GM04503 (cell line): ENCODE data around the gene OR52I2.
A peak's percentile ranks its signal among the peaks of the same experiment; 100 is the strongest.

Experiments used
- DNase-seq: peaks from one replicate; pipeline ENCODE4 v3.0.0-alpha.2; 2012; ENCODE audit warnings: low read depth

The OR52I2 gene

GRCh38 chr11:4607781-4608666 lies 26.5 kb downstream of the OR52I2 start, which contains the start of gene TRIM68:
TRIM68 (minus strand) TSS chr11:4608231; CDS start chr11:4605504, 2,727 bp downstream.
- DNase-seq: peak; percentile 83

- no peak for DNase-seq
Measured at GRCh38 chr11:4610258-4610935, 28.9 kb downstream of the OR52I2 start.

- no peak for DNase-seq
Measured at GRCh38 chr11:4611986-4612385, 30.4 kb downstream of the OR52I2 start.

GRCh38 chr11:4615856-4616444 lies 34.4 kb downstream of the OR52I2 start:
- DNase-seq: no peak

DNA sequence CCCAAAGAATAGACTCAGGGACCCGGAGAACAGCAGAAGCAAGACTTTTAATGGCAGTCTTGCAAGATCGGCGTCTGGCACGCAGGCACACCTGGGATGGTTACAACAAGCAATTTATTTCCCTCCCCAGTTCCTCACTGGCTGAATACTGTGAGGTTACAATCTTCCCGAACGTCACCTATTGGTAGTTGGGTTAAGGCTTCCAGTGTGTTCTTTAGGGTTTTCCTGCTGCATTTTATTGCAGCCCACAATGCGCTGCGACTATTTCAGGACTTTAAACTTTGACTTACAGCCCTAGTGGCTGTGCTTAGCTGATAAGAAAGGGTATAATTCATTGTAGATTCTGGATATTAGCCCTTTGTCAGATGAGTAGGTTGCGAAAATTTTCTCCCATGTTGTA lies 38.0 kb downstream of the OR52I2 start:
- DNase-seq: no peak

GRCh38 chr11:4626207-4627099 lies 44.9 kb downstream of the OR52I2 start:
- no peak for DNase-seq

DNA sequence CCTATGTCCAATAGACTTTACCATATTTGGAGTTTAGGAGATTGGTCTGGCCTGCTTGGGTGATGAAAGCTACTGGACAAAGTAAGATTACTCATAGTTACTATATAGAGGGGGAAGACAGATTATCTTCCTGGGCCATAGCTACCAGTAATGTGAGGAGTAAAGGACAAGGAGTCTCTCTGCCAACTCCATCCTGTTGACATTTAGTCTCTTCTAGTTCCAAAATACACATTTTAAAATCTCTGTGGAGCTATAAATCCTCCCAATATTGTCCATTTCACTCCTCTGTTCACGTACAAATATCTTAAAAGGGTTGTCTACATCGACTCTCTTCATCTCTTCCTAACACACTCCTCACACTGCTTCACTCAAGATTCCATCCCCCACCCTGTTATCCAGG lies 54.6 kb downstream of the OR52I2 start:
- no peak for DNase-seq

DNA sequence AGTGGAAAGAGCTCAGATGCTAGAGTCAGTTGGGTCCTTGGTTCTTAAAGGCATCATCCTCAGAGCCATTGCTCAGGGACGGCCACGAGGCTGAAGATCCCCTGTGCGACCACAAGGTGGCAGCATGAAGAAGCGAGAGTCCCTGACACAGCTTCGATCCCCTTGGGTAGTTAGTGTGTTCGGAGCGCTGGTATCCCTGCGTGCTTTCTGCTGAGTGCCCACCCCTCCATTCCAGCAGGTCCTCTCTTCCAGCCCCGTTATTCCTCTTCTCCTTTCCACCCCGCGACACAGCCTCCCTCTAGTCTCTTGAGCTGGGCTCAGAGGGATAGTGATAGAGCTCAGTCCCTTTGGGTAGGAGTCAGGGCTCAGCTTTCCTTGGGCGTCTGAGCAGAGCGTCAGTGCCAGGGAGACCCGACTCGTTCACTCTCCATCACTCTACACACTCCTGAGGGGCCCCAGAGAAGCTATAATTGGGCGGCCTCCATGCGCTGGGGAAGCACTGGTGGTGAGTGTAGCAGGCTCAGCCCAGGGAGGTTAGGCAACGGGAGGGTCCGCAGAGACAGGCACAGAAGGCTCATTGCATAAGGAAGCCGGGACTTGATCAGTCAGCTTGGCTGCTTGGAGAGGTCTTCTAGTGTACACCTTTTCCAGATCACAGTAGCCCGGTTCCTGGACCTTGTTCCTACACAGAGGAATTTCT lies 55.6 kb downstream of the OR52I2 start, which contains the start of gene OR51D1:
OR51D1 (plus strand) TSS at position 516 of the 700 bp plus-strand sequence. CDS start 2,314 bp downstream, outside the sequence.
- peak; percentile 19 for DNase-seq

DNA sequence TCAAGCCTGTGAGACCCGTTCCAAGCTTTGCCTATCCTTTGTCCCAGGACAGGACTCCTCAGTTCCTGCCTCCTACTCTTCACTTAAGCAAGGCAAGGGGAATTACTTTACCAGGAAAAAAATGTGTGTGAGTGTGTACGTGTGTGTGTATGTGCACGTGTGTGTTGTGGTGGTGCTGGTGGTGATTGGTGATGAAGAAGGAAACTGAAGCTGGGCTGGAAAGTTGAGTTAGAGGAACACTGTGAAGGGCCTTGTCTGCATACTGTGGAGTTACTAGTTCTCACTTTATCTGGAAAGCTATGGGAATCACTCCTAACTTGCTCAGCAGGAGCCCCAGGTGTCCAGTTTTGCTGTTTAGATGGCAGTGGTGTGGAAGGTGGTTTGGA lies 56.1 kb downstream of the OR52I2 start:
- DNase-seq: no peak

GRCh38 chr11:4639931-4640330 lies 58.4 kb downstream of the OR52I2 start:
- no peak for DNase-seq

- no peak for DNase-seq
Measured at GRCh38 chr11:4641501-4641900, 60.0 kb downstream of the OR52I2 start.

DNA sequence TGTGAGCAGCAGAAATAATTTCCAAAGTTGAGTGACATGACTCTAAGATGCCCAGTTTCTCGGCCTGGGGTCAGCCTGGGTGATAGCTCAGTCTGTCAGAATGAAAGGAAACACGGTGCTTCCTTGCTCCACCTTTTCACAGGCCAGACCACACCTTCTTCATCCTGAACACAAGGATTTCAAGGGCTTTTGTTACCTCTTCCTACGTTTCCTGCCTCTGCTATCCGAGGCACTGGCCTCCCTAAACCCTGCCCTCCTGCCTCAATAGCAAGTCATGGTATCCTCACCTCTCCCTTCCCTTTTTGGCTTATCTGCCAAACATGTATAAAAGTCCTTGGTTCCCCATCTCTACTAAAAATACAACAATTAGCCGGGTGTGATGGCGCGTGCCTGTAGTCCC lies 60.5 kb downstream of the OR52I2 start:
- no peak for DNase-seq
